ENCODE measurements around the gene C1QTNF7. TPM values are rescaled to one million over a fixed set of nuclear protein-coding genes. Genes with fewer than 3 reads are reported as not detected.

C1QTNF7 gene
- total RNA-seq, 1 experiment from 2014 or later: not detected

DNA sequence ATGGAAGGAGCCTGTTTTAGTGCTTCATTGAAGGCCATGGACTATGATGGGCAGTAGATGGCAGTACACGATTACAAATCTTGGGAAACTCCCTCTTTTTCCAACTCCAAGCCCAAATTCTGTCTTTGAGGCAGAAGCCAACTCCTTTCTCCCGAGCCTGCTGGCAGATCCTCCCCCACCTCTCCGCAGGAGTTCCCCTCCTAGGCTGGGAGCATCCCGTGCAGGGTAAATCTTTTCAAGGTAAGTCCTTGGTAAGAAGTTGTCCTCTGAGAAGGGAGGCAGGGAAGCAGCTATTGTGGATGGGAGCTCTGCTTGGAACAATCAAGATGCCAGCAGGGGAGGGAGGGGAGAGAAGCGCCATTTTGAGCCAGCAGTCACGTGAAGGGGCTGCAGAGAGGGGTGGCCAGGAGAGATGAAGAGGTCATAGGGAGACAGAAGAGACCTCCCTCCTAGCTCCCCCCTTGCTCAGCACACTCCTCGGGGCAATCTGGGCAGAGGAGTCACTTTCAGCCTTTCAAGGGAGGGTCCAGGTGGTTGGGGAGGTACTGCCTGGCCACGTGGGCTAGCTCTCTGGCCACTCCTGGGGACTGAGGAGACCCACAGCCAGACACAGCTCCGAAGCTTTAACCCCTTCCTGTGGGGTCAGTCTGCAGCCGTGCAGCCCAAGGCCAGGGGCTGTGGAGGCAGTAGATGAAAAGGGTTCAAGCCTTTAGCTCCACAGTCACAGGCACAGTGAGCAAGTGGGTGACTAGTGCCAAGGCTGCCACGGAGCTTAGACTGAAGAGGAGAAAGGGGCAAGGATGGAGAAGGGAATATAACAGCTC is 51.5 kb downstream of the C1QTNF7 start:
- no peaks in the 10 kb centered on the region for H3K4me1 ChIP-seq (ENCODE audit: control insufficient read depth, insufficient read depth, low read length)

DNA sequence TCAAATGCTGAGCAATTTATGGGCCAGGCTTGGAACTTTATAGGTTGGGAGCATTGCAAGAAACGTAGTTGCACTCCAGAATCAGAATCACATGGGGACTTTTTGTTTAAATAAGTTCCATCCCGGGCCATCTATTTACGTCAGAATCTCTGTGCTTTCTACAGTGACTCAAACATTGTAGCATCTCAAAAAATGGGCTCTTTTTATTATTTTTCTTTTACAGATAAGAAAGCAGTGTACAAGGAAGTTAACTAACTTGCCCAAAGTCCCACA is 52.0 kb downstream of the C1QTNF7 start:
- ATAC-seq: no peak
- Histone ChIP-seq H3K4me1 (ENCODE audit: control insufficient read depth, insufficient read depth, low read length) (no peaks in the 10 kb centered on the region), H3K27ac (ENCODE audit: low read length) (peak overlapping the region; percentile 69; the same call in 1 of the 2 replicates), H3K36me3 (ENCODE audit: control insufficient read depth, insufficient read depth, low read length) (no peaks in the 10 kb centered on the region), H3K9me3 (ENCODE audit: control insufficient read depth, insufficient read depth, low read depth, low read length) (no peaks in the 10 kb centered on the region), H3K4me3 (ENCODE audit: low read depth in 2 of 2, low read length in 2 of 2) (peak overlapping the region; percentile 45 to 67), H3K27me3 (ENCODE audit: control insufficient read depth, insufficient read depth, low read length) (no peaks in the 10 kb centered on the region)
- BruUV-seq (replicated peaks): no TSS peak
- POLR2A ChIA-PET: no interaction called here
- TF ChIP-seq, protein P1, sequence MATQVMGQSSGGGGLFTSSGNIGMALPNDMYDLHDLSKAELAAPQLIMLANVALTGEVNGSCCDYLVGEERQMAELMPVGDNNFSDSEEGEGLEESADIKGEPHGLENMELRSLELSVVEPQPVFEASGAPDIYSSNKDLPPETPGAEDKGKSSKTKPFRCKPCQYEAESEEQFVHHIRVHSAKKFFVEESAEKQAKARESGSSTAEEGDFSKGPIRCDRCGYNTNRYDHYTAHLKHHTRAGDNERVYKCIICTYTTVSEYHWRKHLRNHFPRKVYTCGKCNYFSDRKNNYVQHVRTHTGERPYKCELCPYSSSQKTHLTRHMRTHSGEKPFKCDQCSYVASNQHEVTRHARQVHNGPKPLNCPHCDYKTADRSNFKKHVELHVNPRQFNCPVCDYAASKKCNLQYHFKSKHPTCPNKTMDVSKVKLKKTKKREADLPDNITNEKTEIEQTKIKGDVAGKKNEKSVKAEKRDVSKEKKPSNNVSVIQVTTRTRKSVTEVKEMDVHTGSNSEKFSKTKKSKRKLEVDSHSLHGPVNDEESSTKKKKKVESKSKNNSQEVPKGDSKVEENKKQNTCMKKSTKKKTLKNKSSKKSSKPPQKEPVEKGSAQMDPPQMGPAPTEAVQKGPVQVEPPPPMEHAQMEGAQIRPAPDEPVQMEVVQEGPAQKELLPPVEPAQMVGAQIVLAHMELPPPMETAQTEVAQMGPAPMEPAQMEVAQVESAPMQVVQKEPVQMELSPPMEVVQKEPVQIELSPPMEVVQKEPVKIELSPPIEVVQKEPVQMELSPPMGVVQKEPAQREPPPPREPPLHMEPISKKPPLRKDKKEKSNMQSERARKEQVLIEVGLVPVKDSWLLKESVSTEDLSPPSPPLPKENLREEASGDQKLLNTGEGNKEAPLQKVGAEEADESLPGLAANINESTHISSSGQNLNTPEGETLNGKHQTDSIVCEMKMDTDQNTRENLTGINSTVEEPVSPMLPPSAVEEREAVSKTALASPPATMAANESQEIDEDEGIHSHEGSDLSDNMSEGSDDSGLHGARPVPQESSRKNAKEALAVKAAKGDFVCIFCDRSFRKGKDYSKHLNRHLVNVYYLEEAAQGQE (IDR thresholded peaks at IDR 0.05; ENCODE audit: insufficient read depth in 1 of 2, low read depth in 2 of 2, low read length in 1 of 2): no peak
- TF ChIP-seq TCF7L2 (IDR thresholded peaks at IDR 0.05; ENCODE audit: low read depth, low read length): no peak
- TF ChIP-seq SIN3A (IDR thresholded peaks at IDR 0.05; ENCODE audit: borderline replicate concordance, insufficient read depth, low read depth, low read length): no peak
- TF ChIP-seq, protein P2, sequence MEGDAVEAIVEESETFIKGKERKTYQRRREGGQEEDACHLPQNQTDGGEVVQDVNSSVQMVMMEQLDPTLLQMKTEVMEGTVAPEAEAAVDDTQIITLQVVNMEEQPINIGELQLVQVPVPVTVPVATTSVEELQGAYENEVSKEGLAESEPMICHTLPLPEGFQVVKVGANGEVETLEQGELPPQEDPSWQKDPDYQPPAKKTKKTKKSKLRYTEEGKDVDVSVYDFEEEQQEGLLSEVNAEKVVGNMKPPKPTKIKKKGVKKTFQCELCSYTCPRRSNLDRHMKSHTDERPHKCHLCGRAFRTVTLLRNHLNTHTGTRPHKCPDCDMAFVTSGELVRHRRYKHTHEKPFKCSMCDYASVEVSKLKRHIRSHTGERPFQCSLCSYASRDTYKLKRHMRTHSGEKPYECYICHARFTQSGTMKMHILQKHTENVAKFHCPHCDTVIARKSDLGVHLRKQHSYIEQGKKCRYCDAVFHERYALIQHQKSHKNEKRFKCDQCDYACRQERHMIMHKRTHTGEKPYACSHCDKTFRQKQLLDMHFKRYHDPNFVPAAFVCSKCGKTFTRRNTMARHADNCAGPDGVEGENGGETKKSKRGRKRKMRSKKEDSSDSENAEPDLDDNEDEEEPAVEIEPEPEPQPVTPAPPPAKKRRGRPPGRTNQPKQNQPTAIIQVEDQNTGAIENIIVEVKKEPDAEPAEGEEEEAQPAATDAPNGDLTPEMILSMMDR (IDR thresholded peaks at IDR 0.05): no peak
- TF ChIP-seq POLR2AphosphoS5 (IDR thresholded peaks at IDR 0.05; ENCODE audit: low read depth, low read length): no peak
- intact Hi-C loops (cut with micrococcal nuclease; ENCODE audit: unreplicated experiment) (loop anchor here (1.0 to 10.0 kb wide), 3 partner anchors 155 to 522 kb away; no protein-coding TSS in a partner anchor), in situ Hi-C loops (cut with HindIII; ENCODE audit: low pct_unique_long_range_greater_than_20kb, low sequenced_read_pairs) (no loop called here)
- CTCF ChIA-PET: interaction anchor here (0.8 to 1.5 kb wide), 3 partner anchors 142 to 1281 kb away, joined by 3 to 5 read pairs (median 3); no protein-coding TSS in a partner anchor
- no peak for DNase-seq (ENCODE audit: low read depth, low spot score)

More for the DNA sequence above, 51.5 kb downstream of the C1QTNF7 start:
- TF ChIP-seq, protein P2 (IDR thresholded peaks at IDR 0.05): peak; percentile 66
- no peak for TF ChIP-seq TCF7L2 (IDR thresholded peaks at IDR 0.05; ENCODE audit: low read depth, low read length)
- Histone ChIP-seq H3K4me3 (ENCODE audit: low read depth in 2 of 2, low read length in 2 of 2) (peak overlapping the region; percentile 45 to 67), H3K36me3 (ENCODE audit: control insufficient read depth, insufficient read depth, low read length) (no peaks in the 10 kb centered on the region), H3K9me3 (ENCODE audit: control insufficient read depth, insufficient read depth, low read depth, low read length) (no peaks in the 10 kb centered on the region), H3K27ac (ENCODE audit: low read length) (peak overlapping the region; percentile 69), H3K27me3 (ENCODE audit: control insufficient read depth, insufficient read depth, low read length) (no peaks in the 10 kb centered on the region)
- no TSS peak for BruUV-seq (replicated peaks)
- DNase-seq (ENCODE audit: low read depth, low spot score) (peak; percentile 68), ATAC-seq (peak; percentile 95)
- CTCF ChIA-PET: interaction anchor here (0.8 to 1.5 kb wide), 3 partner anchors 143 to 1280 kb away, joined by 3 to 5 read pairs (median 3); no protein-coding TSS in a partner anchor
- in situ Hi-C loops (cut with HindIII; ENCODE audit: low pct_unique_long_range_greater_than_20kb, low sequenced_read_pairs): no loop called here
- POLR2A ChIA-PET: no interaction called here
- intact Hi-C loops (cut with micrococcal nuclease; ENCODE audit: unreplicated experiment): loop anchor here (1.0 to 5.0 kb wide), 2 partner anchors 171 to 523 kb away; no protein-coding TSS in a partner anchor
